ENCODE measurements around the gene CEP164. TPM values are rescaled to one million over a fixed set of nuclear protein-coding genes. Genes with fewer than 3 reads are reported as not detected.

Gene CEP164
- total and polyA plus RNA-seq, 10 of the 15 experiments (the other 5 are each of a cell fraction or from before 2014, with no cell fraction given): 4.2 to 31.2 (median 20.2) TPM

GRCh38 chr11:117289795-117290194 is 37.9 kb upstream of the CEP164 start:
- ATAC-seq (no peak), DNase-seq (ENCODE audit: low read depth, low spot score) (no peak), FAIRE-seq (no peak)
- no peak overlapping the region for H3K9ac ChIP-seq (ENCODE audit: control insufficient read depth, insufficient read depth, low read length)
- H3K9me3 ChIP-seq (replicated peaks; ENCODE audit: control insufficient read depth, insufficient read depth, low read length): no peaks in the 10 kb centered on the region
- in situ Hi-C loops (cut with MboI) (no loop called here), intact Hi-C loops (cut with micrococcal nuclease; ENCODE audit: unreplicated experiment) (no loop called here)
- H3K36me3 ChIP-seq (ENCODE audit: control insufficient read depth in 2 of 2, insufficient read depth in 2 of 2, low read length in 1 of 2): peaks cover 0 to 2% of the 10 kb centered on the region in 2 experiments; a peak in 2 of 4 replicates
- CTCF ChIA-PET: no interaction called here
- TF ChIP-seq ZSCAN29 (IDR thresholded peaks at IDR 0.05) (no peak), NR2F1 (conservative IDR thresholded peaks at IDR 0.05) (no peak), NR2C2 (IDR thresholded peaks at IDR 0.05; ENCODE audit: borderline replicate concordance, control insufficient read depth, insufficient read length, low read depth) (no peak), MAX (IDR thresholded peaks at IDR 0.05; ENCODE audit: low read depth, low read length) (no peak), KAT2A (conservative IDR thresholded peaks at IDR 0.05; ENCODE audit: control insufficient read depth, low read depth, low read length) (no peak), MYC (IDR thresholded peaks at IDR 0.05; ENCODE audit: insufficient read depth, insufficient read length, insufficient replicate concordance, low read length, severe bottlenecking) (no peak), ZBTB11 (CRISPR knock-in tag; IDR thresholded peaks at IDR 0.05) (no peak), EP300 (IDR thresholded peaks at IDR 0.05; ENCODE audit: borderline replicate concordance in 1 of 2, control insufficient read depth in 1 of 2, low read depth in 2 of 2, low read length in 2 of 2) (no peak), LARP7 (IDR thresholded peaks at IDR 0.05) (no peak), POLR2AphosphoS2 (IDR thresholded peaks at IDR 0.05; ENCODE audit: low read depth, low read length) (no peak), RFX5 (IDR thresholded peaks at IDR 0.05; ENCODE audit: low read depth, low read length) (no peak), STAT1 (conservative IDR thresholded peaks at IDR 0.05) (no peak), MXI1 (IDR thresholded peaks at IDR 0.05; ENCODE audit: low read depth, low read length) (no peak)
- H3K4me3 ChIP-seq: no peak overlapping the region
- RAD21 ChIA-PET (ENCODE audit: unreplicated experiment): no interaction called here
- 100% methylated on average over 1 of the region's 1 CpG for WGBS (ENCODE audit: insufficient coverage, insufficient replicate concordance, low lambda C conversion rate, missing lambda C conversion rate)
- no peak overlapping the region for H3K4me2 ChIP-seq (ENCODE audit: control insufficient read depth, insufficient read depth)
- POLR2A ChIA-PET: interaction anchor here (0.5 kb wide), 1 partner anchor 18 kb away, joined by 4 read pairs; no protein-coding TSS in a partner anchor
- H2AFZ ChIP-seq (ENCODE audit: control insufficient read depth, low read depth, low read length): no peak overlapping the region
- H4K20me1 ChIP-seq (ENCODE audit: control insufficient read depth, insufficient read depth): no peaks in the 10 kb centered on the region
- no TSS peak for BruUV-seq (replicated peaks)
- no peaks in the 10 kb centered on the region for H3K79me2 ChIP-seq (ENCODE audit: control insufficient read depth, insufficient read depth, low read length)
- no peaks in the 10 kb centered on the region for H3K27me3 ChIP-seq (replicated peaks in 1 of 2; ENCODE audit: control insufficient read depth in 2 of 2, insufficient read depth in 2 of 2, low read length in 1 of 2)
- no peaks in the 10 kb centered on the region for H3K4me1 ChIP-seq (ENCODE audit: control insufficient read depth, insufficient read depth, low read length)
- H3K27ac ChIP-seq (ENCODE audit: control insufficient read depth, insufficient read depth): no peak overlapping the region
- SMC1A ChIA-PET (ENCODE audit: uncharacterized antibody, unreplicated experiment): no interaction called here

Data from GM12878 (cell line).